ENCODE results near the gene NFIB.

Gene NFIB

DNA sequence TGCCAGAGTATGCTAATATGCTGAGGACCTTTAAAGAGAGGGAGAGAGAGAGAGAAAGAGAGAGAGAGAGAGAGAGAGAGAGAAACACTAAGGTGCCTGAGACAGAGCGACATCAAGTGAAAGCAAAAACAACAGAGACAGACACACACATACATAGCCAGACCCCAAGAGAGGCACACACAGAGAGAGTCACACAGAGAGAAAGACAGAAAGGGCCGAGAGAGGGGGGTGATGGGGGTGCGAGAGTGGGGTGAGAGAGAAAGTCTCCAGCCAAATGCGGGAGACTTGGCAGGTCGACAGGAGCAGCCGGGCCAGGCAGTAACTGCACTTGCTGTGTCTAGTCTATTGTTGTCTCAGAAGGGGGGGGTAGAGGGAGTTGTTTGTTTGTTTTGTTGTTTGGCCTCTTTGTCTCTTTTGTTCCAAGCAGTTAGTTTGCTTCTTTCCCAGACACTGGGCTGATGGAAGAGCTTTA lies 30.1 kb upstream of the NFIB start:
- DNase-seq, result no peak

GRCh38 chr9:14343261-14344031 lies 29.5 kb upstream of the NFIB start:
- DNase-seq, result no peak

- DNase-seq, result no peak
Observed at GRCh38 chr9:14342736-14343135, 28.8 kb upstream of the NFIB start.

DNA sequence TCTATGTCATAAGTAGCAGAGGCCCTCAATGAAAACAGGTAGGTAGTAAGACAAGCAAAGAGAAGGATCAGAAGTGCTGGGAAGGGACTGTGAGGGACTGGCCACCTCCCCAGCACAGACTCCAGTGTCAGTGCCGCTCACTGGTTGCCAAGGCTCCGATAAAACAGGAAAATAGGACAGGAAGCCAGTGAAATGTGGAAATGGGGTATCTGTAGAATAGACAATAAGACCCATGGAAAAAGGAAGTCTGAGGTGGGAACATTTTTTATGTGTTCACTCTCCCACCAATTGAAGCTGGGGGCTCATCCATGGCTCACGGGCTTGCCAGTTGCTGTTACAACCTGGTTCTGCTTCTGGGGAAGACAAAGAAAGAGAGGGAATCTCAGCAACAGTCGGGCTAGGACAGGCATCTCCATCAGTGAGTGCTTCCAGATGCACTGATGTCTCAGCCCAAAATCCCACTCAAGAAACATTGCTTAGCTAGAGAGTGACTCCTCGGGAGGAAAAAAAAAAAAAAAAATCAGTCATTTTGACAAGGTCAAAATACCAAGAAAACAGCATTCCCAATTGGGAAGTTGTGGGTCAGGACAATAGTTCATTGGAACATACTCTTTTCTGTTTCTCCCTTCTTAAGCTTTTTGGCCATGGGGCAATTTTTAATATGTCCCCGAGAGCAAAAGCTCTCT lies 27.6 kb upstream of the NFIB start:
- DNase-seq, result no peak

GRCh38 chr9:14340994-14341393 lies 27.1 kb upstream of the NFIB start:
- no peak for DNase-seq

DNA sequence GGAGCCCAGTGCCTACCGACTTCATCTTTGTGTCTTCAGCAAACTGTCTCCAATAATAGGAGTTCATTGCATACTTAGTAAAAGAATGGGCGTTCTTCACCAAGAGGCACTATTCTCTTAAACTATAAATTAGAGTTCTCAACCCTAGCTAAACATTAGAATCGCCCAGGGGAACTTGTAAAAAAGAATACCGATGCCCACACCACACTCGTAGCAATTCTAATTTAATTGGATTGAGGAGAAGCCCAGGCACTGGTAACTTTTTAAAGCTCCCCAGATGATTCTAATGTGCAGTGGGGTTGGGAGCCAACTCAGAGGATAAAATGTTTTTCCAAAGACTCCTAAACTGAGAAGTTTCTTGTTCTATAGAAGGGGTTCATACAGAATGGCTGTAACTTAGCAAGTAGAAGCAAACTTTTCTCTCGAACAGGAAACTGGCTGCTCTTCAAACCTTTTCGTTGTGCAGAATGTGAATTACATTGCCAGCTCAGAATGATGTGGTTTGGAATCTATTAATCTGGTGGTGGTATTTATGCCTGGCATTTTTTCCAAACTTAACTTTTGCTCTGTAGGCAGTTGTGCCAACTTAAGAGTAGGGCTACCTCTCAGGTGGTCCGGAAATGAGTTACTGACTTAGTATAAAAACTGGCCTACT lies 26.4 kb upstream of the NFIB start:
- no peak for DNase-seq

DNA sequence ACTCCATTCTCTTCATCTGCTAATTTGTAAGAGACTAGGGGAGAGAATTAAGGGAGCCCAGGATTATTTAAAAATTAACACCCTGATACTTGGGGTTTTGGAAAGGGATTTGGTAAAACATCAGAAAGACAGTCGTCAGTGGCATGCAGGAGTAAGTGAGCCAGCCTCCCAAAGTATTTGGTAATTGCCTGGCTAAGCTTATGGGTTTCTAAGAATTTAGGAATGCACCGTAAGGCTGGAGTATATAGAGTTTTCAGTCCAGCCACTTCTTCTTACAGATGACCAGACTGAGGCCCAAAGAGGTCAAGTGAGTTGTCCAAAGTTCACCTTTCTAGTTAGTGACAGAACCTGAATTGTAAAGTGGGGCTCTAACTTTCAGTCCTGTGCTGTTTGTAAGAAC lies 25.8 kb upstream of the NFIB start:
- DNase-seq, result no peak

GRCh38 chr9:14337615-14338014 lies 23.7 kb upstream of the NFIB start:
- DNase-seq, result no peak

- DNase-seq, result no peak
Observed at GRCh38 chr9:14336244-14336643, 22.3 kb upstream of the NFIB start.

DNA sequence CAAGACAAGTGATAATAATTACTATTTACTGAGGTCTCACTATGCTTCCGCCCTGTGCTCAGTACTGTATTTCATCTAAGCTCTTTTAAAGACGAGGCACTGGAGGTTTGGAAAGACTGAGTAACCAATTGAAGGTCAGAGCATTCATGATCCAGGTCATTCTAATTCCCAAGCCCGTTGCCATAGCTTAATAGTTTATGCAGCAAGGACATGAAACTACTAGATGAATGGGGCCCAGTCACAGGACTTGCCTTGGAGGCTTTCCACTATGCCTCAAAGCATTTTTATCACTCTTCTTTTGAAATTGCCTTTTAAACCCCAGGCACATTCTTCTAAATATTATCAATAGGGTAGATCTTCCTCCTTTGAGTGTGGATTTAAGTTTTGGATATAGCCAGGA lies 17.2 kb upstream of the NFIB start:
- DNase-seq, result no peak

GRCh38 chr9:14327036-14327435 lies 13.1 kb upstream of the NFIB start:
- no peak for DNase-seq

- peak; percentile 96 for DNase-seq
Observed at GRCh38 chr9:14326264-14326826, 12.4 kb upstream of the NFIB start.

DNA sequence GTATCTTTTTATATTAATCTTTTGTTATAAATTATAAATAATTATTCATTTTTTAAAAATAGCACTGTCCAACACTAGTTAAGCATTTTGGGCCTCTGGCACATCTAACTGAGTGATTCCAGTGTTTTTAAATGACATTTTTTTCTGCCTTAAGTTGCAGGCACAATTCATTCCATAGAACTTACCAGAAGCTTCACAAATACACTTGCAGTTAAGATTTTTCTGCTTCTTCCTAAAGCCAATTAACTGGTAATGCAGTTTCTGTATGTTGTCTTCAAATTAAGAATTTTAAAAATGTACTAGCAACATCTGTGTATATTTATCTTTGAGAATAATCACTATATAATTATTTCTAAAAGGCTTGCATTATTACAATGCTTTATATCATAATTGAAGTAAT lies 11.2 kb upstream of the NFIB start:
- DNase-seq, result no peak

GRCh38 chr9:14323985-14324650 lies 10.2 kb upstream of the NFIB start:
- no peak for DNase-seq

- no peak for DNase-seq
Observed at GRCh38 chr9:14323083-14323971, 9.4 kb upstream of the NFIB start.

DNA sequence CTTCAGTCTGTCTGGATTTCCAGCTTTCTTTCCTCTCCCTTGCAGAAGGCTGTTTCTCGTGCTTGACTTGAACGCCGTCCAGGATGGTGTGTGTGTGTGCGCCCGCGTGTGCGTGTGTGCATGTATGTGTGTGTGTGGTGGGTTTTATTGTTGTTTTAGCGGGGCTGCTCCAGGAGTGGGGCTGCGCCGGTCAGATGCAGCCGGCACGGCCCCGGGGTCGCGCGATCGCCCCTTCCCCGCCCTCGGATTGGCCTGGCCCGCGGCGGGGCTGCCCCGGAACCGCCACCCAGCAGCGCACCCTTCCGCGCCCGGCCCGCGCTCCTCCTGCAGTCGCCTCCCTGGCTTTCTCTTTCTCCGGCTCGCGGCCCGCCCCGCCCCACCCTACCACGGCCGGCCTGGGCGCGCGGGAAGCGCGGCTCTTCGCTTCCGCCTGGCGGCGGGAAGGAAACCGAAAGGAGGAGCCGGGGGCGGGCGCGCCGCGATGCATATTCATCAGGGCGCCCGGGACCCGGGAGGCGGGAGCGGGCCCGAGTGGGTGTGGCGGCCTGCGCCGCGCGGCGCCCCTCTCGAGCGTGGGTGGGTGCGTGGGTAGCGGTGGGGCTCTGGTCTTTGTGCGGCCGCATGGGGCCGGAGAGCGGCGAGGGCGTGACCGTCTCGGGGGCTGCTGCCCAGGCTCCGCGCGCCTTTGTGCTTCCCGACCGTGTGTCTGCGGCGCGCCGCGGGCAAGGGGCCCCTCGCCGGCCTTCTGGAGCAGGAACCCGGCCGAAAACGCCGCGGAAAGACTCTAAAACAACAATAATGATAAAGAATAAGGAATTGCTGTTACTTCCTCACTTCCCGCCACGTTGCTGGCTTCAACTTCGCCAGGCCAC lies 8.5 kb upstream of the NFIB start:
- DNase-seq, result no peak

DNA sequence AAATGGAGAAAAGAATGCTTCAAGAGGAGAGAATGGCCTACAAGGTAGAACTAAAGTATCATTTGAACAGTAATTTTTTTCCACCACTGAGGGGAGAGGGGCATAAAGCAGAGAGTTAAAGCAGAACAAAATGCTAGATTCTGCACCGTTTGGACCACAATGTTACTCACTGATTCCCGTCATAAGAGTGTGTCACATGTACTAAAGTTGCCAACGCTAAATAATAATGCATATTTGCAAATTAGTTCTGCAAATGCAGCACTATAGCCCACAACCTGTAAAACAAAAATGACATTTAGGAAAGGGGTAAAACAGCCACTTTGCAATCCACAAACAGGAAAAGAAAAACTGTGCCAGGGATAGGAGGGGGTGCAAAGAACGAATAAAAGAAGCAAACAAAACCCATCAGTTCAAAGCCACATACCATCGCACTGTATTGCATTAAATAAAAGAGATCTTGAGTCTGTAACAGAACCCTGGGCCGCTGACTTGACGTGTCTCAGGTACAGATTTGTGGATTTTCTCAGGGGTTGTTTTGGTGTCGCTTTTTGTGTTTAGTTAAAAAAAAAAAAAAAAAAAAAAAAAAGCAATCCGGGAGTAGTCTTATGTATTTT lies 7.7 kb upstream of the NFIB start:
- no peak for DNase-seq

DNA sequence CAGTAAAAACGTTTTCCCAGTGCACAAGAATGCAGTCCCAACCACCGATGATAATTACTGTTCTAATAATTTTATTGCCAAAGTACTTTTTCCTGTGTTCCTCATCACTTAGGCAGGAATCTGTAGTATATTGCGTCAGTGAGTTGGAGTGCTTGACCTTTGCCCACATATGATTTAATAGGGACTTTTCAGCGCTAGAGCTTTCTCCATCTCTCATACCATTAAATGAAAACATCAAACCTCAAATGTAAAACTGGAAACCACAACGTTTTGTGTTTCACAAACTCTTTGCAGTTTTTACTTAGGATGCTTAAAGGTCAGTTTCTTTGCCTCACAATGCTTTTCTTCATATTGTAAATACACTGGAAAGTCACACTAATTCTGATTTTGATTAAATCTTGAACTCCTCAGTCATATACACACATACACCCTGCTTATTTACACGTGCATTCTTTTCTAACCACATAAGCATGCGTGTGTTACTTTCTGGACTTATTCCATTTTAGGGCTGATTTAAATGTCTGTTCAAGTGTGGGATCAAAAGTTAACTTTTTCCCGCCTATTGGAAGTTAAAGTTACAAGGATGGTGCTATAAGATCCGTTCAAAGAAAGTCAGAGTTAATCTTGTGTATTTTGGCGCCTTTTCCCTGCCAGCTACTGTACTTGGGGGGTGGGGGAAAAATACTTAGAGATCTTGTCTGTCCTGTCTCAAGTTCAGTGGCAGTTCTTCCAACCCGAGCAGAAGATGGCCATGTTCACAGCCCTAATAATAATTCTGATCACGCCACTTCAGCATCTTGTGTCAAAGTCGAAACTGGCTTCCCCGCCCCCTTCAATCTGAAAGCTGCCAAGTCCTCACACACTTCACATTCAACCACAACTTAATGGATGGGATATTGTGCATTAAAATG lies 6.6 kb upstream of the NFIB start:
- DNase-seq, result no peak

DNA sequence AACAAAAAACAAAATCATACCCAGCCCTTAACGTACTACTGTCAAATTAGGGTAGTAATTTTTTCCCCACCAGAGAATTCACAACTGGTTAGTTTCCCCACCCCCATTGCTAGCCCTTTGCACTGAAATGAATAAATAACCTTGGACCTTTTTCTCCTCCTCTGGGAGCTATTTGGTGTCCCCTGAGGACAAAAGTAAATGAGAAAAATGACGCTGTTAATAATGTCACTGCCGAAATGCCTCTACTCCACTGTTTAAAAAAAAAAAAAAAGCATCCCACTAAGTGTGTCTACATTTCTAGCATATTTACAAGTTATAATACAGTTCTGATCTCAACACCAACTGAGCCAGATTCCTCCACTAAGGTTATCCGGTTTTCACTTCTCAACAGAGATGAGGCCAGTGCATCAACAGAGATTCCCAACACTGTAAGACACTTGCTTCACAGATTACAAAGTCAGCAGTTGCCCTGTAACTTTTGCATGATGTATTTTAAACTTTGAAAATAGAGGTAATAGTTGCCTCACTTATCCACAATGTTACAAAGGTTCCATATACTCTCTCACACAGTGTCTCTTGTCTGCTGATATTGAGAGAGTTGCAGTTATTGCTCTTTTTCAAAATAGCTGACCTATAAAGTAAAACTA lies 5.1 kb upstream of the NFIB start:
- no peak for DNase-seq

All from SHP77 treated with DMSO at 0.1 percent for 48 hours (cell line).